ENCODE results near the gene SORCS3. TPM values are rescaled to one million over a fixed set of nuclear protein-coding genes. Genes with fewer than 3 reads are reported as not detected.

The SORCS3 gene
- total RNA-seq, 1 experiment from 2014 or later, result 0.94 TPM

DNA sequence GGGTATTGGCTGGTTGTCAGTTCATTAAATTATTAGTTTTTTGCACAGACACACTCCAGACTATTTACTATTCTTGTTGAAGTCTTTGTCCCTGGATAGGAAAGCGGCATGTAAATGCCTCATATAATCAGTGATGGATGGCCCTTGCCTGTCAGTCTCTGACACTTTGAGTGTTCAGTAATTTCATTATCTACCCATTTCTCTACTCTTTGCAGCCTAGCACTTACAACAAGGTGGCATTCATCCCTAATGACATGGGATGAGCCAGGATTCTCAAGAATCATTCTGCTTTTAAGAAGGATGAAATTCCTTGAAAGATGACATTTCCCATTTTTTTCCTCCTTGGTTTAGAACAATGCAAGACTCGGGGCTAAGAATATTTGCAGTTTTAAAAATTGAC, 155.7 kb downstream of the SORCS3 start:
- Mint-ChIP-seq H3K36me3 (no peaks in the 10 kb centered on the region), H3K4me3 (no peak overlapping the region), H3K4me1 (peaks cover 10% of the 10 kb centered on the region), H3K27me3 (ENCODE audit: low read depth) (no peaks in the 10 kb centered on the region), H3K27ac (no peak overlapping the region), H3K9me3 (peaks cover 9% of the 10 kb centered on the region)
- CTCF ChIA-PET, result no interaction called here
- DNase-seq (ENCODE audit: low spot score) (no peak), ATAC-seq (no peak)
- POLR2A ChIA-PET, result no interaction called here
- TF ChIP-seq, protein P1, sequence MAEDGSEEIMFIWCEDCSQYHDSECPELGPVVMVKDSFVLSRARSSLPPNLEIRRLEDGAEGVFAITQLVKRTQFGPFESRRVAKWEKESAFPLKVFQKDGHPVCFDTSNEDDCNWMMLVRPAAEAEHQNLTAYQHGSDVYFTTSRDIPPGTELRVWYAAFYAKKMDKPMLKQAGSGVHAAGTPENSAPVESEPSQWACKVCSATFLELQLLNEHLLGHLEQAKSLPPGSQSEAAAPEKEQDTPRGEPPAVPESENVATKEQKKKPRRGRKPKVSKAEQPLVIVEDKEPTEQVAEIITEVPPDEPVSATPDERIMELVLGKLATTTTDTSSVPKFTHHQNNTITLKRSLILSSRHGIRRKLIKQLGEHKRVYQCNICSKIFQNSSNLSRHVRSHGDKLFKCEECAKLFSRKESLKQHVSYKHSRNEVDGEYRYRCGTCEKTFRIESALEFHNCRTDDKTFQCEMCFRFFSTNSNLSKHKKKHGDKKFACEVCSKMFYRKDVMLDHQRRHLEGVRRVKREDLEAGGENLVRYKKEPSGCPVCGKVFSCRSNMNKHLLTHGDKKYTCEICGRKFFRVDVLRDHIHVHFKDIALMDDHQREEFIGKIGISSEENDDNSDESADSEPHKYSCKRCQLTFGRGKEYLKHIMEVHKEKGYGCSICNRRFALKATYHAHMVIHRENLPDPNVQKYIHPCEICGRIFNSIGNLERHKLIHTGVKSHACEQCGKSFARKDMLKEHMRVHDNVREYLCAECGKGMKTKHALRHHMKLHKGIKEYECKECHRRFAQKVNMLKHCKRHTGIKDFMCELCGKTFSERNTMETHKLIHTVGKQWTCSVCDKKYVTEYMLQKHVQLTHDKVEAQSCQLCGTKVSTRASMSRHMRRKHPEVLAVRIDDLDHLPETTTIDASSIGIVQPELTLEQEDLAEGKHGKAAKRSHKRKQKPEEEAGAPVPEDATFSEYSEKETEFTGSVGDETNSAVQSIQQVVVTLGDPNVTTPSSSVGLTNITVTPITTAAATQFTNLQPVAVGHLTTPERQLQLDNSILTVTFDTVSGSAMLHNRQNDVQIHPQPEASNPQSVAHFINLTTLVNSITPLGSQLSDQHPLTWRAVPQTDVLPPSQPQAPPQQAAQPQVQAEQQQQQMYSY (CRISPR knock-in tag; IDR thresholded peaks at IDR 0.05), result no peak
- TF ChIP-seq CTCF (IDR thresholded peaks at IDR 0.05), result no peak
- no peak for TF ChIP-seq SOX15 (CRISPR knock-in tag; IDR thresholded peaks at IDR 0.05)
- TF ChIP-seq ZNF423 (CRISPR knock-in tag; IDR thresholded peaks at IDR 0.05), result no peak
- no peak for TF ChIP-seq ATF3 (CRISPR knock-in tag; conservative IDR thresholded peaks at IDR 0.05)
- TF ChIP-seq JAZF1 (CRISPR knock-in tag; IDR thresholded peaks at IDR 0.05), result no peak
- TF ChIP-seq ZNF219 (CRISPR knock-in tag; IDR thresholded peaks at IDR 0.05; ENCODE audit: borderline replicate concordance), result no peak
- TF ChIP-seq NR3C1 (CRISPR knock-in tag; conservative IDR thresholded peaks at IDR 0.05; ENCODE audit: low read depth), result no peak
- TF ChIP-seq ATF2 (CRISPR knock-in tag; IDR thresholded peaks at IDR 0.05; ENCODE audit: borderline replicate concordance, low read depth), result no peak
- no peak for TF ChIP-seq NFATC4 (CRISPR knock-in tag; IDR thresholded peaks at IDR 0.05)
- TF ChIP-seq, protein P2, sequence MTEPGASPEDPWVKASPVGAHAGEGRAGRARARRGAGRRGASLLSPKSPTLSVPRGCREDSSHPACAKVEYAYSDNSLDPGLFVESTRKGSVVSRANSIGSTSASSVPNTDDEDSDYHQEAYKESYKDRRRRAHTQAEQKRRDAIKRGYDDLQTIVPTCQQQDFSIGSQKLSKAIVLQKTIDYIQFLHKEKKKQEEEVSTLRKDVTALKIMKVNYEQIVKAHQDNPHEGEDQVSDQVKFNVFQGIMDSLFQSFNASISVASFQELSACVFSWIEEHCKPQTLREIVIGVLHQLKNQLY (CRISPR knock-in tag; IDR thresholded peaks at IDR 0.05), result no peak
- TF ChIP-seq, protein P3, sequence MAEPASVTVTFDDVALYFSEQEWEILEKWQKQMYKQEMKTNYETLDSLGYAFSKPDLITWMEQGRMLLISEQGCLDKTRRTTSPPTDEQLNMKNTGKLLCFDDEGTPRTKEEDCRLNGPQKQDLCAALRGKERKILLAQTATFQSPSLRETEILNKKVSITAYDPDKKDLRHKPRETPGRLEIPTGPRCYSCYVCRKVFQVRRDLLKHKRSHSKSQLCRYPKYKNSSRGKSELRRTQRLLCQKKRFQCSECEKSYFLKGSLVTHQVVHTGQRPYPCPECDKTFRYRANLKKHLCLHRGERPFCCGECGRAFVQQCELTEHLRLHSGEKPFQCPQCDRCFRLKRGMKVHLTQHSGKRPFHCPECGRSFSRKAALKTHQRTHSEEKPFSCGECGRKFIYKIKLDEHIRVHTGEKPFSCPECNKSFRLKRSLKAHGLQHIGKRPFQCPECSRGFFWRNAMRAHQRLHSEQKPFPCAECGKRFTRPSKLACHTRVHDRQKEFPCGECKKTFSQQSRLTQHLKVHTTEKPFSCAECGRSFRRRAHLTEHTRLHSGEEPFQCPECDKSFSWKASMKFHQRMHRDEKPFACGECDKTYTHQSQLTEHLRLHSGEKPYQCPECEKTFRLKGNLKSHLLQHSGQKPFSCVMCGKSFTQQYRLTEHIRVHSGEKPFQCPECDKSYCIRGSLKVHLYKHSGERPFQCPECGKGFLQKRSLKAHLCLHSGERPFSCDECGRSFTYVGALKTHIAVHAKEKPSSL (CRISPR knock-in tag; conservative IDR thresholded peaks at IDR 0.05), result no peak
- TF ChIP-seq ATF1 (CRISPR knock-in tag; IDR thresholded peaks at IDR 0.05), result no peak
- TF ChIP-seq ZMAT4 (CRISPR knock-in tag; IDR thresholded peaks at IDR 0.05), result no peak
- TF ChIP-seq ZNF532 (CRISPR knock-in tag; IDR thresholded peaks at IDR 0.05; ENCODE audit: borderline replicate concordance), result no peak
- TF ChIP-seq GTF2I (CRISPR knock-in tag; conservative IDR thresholded peaks at IDR 0.05), result no peak
- no peak for TF ChIP-seq HMGA2 (CRISPR knock-in tag; IDR thresholded peaks at IDR 0.05)
- TF ChIP-seq AFF4 (CRISPR knock-in tag; IDR thresholded peaks at IDR 0.05; ENCODE audit: borderline replicate concordance), result no peak

Data from WTC11 (cell line).